ENCODE measurements around the gene CSMD2.
"Not testable (repeated sequence)": the region's sequence is repeated elsewhere in the genome, so short reads cannot be mapped to it uniquely, and the experiment has no call there.

The CSMD2 gene

DNA sequence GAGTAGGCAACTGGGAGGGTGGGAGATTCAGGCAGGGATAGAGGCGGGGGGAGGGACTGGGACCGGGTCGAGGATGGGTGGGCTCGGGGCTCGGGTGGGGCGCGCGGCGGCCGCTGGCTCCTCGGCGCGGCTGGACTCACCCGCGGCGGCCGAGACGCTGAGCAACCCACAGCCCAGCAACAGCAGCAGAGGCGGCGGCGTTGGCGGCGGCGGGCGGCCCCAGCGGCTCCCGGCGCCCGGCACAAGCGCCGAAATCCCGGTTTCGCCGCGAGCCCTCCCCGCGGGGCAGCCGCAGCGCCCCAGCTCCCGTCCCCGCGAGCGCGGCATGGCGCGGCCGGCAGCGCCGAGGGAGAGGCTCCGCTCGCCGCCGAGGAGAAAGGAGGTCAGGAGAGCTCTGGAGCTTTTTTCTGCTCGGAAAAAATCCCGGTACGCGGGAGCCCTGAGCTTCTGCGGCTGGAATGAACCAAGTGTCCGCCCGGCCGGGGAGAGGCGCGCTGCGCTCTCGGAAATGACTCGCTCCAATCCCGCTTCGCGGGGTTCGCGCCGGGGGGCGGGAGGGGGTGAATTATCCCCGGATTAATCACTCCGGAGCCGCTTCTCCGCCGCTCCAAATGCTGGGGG is at the start of gene CSMD2:
CSMD2 (minus strand) TSS at position 460 of the 621 bp plus-strand sequence; CDS start at position 327, 133 bp downstream.
- no peak for DNase-seq (ENCODE audit: low read depth in 2 of 2)

DNA sequence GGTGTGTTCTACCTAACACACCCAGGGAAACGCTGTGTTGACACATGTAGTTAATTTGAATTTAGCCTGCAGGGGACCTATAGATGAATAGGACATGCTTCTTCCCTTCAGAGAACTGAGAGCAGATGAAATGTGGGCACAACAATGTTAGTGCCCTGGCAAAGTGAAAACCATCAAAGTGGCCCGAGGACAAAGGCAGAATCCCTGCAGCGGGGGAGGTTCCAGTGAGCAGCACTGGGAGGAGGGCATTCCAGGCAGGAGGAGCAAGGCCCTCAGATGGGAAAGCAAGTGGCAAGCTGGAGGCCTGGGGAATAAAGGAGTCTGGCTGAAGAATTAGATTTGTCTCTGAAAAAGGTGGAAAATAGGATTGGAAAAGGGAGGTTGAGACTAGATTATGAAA is 48.9 kb upstream of the CSMD2 start:
- no peak for DNase-seq (ENCODE audit: low read depth in 2 of 2)

- DNase-seq (ENCODE audit: low read depth in 2 of 2): no peak
Observed at GRCh38 chr1:34212673-34213072, 47.6 kb upstream of the CSMD2 start.

- no peak for DNase-seq (ENCODE audit: low read depth in 2 of 2)
Observed at GRCh38 chr1:34199927-34200326, 34.9 kb upstream of the CSMD2 start.

DNA sequence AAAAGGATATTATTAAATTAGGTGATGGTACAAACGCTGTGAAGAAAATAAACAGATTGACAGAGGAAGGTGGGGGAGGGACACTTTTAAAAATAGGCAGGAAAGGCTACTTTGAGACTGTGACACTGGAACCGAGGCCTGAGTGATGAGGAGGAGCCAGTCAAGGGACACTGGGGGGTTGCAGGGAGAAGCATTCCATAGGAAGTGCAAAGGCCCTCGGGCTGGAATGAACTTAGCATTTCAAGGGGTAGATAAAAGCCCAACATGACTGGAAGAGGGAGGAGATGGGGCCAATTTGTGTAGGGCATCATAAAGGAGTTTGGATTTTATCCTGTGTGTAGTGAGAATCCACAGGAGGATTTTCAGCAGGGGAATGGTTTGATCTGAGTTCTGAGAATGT is 27.6 kb upstream of the CSMD2 start:
- no peak for DNase-seq (ENCODE audit: low read depth in 2 of 2)

GRCh38 chr1:34190692-34191091 is 25.7 kb upstream of the CSMD2 start:
- no peak for DNase-seq (ENCODE audit: low read depth in 2 of 2)

DNA sequence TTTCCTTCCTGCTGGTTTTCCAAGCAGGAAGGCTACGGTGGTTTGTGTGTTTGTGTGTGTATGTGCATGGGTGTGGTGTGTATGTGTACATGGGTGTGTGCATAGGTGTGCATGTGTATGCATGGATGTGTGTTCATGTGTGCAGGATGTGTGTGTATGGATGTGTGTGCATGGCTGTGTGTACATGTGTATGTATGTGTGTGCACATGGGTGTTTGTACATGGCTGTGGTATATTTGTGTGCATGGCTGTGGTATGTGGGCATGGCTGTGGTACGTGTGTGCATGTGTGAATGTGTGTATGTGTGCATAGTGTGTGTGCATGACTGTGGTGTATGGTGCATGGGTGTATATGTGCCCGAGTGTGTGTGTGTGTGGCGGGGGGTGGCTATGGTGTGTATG is 24.0 kb upstream of the CSMD2 start:
- no peak for DNase-seq (ENCODE audit: low read depth in 2 of 2)

GRCh38 chr1:34188418-34188817 is 23.4 kb upstream of the CSMD2 start:
- no peak for DNase-seq (ENCODE audit: low read depth in 2 of 2)

DNA sequence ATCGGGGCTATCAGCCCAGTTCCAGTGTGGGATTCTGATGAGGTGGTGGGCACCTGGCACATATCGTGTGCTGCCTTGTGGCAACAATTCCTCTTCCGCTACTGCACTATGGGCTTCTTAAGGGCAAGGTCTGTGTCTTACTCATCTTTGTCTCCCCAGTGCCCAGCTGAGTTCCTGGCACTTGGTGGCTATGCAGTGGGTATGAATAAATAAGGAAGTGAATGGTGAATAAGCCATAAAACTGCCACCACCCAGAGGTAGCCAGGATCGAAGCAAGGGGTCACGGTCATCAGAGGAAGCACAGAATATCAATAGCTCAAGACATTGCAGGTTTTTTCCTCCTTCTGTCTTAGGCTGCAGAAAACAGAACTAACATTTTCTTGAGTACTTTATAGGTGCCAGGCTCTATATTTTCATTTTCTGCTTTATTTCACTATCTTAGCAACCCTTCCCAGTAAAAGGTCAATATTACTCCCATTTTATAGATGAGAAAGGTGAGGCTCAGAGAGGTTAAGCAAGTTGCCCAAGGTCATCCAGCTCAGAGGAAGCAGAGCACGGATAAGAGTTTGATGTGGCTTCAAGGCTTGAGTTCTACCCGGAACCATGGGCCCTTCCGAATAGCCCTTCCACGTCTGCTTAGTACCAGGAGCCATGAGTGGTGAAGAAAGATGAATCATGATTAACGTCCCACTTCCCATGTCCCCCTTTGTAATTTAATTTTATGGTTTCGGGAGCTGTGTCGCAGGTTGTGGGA is 21.9 kb upstream of the CSMD2 start:
- DNase-seq (ENCODE audit: low read depth in 2 of 2): no peak

DNA sequence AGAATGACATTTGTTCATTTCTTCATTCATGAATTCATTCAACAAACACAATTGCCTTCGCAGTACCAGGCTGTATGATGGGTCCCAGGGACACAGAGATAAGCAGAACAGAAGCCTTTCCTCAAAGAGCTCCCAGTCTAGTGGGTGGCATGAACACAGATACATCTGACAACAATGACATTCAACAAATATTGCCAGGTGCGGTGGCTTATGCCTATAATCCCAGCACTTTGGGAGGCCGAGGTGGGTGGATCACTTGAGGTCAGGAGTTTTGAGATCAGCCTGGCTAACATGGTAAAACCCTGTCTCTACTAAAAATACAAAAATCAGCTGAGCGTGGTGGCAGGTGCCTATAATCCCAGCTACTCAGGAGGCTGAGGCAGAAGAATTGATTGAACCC is 18.4 kb upstream of the CSMD2 start:
- DNase-seq (ENCODE audit: low read depth in 2 of 2): not testable (repeated sequence)

- DNase-seq (ENCODE audit: low read depth in 2 of 2): no peak
Observed at GRCh38 chr1:34178072-34178471, 13.0 kb upstream of the CSMD2 start.

DNA sequence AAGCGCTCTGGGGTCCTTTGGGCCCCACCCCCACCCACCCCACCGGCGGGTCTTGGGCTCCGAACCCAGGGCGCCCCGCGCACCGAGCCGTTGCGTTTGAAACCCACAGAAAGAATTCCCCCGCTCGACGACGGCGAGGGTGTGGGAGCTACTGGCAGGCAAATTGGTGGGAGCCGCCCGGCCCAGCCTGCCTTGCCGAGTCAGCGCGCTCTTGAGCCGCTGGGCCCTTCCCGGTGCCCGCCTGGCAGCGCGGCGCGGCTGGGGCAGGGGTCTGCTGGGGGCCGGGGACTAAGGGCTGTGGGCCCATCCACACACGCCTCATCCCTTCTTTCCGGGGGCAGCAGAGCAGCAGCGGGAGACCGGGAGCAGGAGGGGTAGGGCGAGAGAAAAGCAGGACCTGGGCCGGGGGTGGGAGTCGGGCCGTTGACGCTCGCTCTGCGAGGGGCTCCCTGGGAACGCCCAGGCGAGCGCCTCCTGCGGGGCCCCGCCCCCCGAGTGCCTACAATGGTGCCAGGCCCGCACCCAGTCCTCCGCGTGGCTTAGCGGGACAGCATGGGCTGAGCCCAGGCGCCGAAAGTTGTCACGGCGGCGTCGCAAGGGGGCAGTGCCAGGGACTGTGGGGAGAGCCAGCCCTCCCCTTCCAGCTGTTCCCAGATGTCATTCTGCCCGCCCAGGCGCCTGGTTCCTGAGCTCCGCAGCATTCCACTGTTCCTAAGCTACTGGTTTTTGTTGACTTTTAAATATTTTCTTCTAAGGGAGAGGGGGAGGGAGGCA is 12.0 kb upstream of the CSMD2 start, which contains the start of gene C1orf94:
C1orf94 (plus strand) TSS at position 78 of the 774 bp plus-strand sequence. CDS start 883 bp downstream, outside the sequence.
- no peak for DNase-seq (ENCODE audit: low read depth in 2 of 2)

DNA sequence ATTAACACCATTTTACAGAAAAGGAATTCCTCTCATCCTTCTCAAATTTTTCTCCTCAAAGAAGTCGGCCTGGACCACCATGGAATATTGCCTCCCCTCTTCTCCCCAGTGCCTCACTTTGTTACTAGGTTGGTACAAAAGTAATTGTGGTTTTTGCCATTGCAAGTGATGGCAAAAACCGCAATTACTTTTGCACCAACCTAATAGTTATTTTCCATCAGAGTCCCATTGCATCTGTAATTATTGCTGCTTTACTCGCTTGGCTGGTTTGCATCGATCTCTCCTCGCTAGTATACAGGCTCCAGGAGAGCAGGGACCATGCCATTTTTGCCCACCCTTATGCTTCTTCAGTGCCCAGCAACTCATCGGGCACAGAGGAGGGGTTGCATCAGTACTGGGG is 10.7 kb upstream of the CSMD2 start:
- no peak for DNase-seq (ENCODE audit: low read depth in 2 of 2)

DNA sequence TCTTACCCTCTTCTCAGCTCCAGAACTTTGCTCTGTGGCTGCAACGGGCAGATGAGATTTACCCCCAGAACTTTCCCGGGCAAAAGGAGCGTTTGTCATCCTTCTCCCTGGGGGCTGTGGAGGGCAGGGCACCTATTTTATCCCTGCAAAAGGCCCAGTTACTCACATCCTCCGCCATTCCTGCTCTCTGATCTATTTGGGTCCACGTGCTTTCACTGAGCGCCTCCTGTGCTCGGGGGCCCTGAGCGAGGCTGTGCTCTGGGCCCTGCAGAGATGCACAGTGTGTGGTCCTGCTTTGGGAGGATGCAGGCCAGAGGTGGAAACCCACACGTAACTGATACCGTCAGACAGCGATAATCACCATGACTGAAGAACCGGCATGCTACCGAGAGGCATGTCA is 2.4 kb upstream of the CSMD2 start:
- DNase-seq (ENCODE audit: low read depth in 2 of 2): no peak

- no peak for DNase-seq (ENCODE audit: low read depth in 2 of 2)
Observed at GRCh38 chr1:34166625-34167361, 1.8 kb upstream of the CSMD2 start.

DNA sequence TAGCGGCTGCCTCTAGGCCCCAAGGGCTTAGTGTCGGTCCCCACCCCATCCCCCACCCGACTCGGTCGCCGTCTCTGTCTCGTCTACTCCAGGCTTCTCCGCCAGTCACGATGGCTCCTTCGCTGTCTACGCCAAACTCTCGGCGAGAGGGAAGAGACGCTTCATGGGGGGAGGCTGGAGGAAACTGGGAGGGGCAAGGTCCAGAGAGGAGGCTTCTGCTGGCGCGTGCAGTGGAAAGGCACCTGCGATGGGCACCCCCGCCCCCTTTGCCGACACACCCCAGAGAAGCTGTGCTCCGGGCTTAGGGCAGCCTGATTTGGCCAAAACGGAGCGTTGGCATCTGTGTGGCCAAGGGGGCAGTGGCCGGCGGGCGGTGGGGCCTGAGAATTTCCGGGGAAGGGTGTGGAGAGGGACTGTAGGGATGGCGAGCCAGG is 1.2 kb upstream of the CSMD2 start:
- DNase-seq (ENCODE audit: low read depth in 2 of 2): no peak

DNA sequence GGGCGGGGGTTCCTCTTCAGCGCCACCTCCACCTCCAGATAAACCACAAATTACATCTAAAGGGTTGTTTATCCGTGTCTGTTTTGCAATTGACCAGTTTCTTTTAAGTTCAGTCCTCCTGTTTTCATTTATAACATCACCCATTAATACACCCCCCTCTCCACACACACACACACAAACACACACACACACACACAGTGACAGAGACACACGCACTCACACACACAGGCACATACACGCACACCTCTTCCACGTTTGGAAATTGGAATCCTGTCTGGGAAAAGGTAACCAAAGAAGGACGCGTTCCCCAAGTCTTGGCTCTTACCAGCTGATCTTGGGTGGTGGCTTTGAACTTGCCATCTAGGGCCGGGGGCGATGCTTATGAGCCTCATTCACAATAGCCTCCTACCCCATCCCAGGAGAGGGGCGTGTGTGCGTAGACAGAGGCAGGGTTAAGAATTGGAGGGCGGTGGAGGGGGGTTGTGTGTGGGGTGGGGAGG is 442 bp upstream of the CSMD2 start:
- DNase-seq (ENCODE audit: low read depth in 2 of 2): no peak

- DNase-seq (ENCODE audit: low read depth in 2 of 2): no peak
Observed at GRCh38 chr1:34163792-34164731, 968 bp downstream of the CSMD2 start.

- no peak for DNase-seq (ENCODE audit: low read depth in 2 of 2)
Observed at GRCh38 chr1:34162852-34163766, 1.9 kb downstream of the CSMD2 start.

Measured in stimulated activated CD8-positive, alpha-beta memory T cell treated with anti-CD3 and anti-CD28 coated beads, Interleukin-2, amount 100 ng/mL, for 1 hour (primary cell).